Measurements from ENCODE around the gene HPSE. TPM values are rescaled to one million over a fixed set of nuclear protein-coding genes. Genes with fewer than 3 reads are reported as not detected.

The HPSE gene
- total RNA-seq, 1 experiment from 2014 or later, result 2.6 TPM

- Histone ChIP-seq H3K9me3 (ENCODE audit: control insufficient read depth, insufficient read depth, low read depth, low read length) (no peaks in the 10 kb centered on the region), H3K36me3 (ENCODE audit: control insufficient read depth, insufficient read depth, low read length) (no peaks in the 10 kb centered on the region), H3K4me3 (ENCODE audit: low read depth in 2 of 2, low read length in 2 of 2) (no peak overlapping the region), H3K27me3 (ENCODE audit: control insufficient read depth, insufficient read depth, low read length) (no peaks in the 10 kb centered on the region), H3K4me1 (ENCODE audit: control insufficient read depth, insufficient read depth, low read length) (no peaks in the 10 kb centered on the region), H3K27ac (ENCODE audit: low read length) (no peak overlapping the region)
- TF ChIP-seq SIN3A (IDR thresholded peaks at IDR 0.05; ENCODE audit: borderline replicate concordance, insufficient read depth, low read depth, low read length), result no peak
- TF ChIP-seq POLR2AphosphoS5 (IDR thresholded peaks at IDR 0.05; ENCODE audit: low read depth, low read length), result no peak
- TF ChIP-seq CTCF (IDR thresholded peaks at IDR 0.05), result no peak
- no peak for TF ChIP-seq TCF7L2 (IDR thresholded peaks at IDR 0.05; ENCODE audit: low read depth, low read length)
- TF ChIP-seq REST (IDR thresholded peaks at IDR 0.05; ENCODE audit: insufficient read depth in 1 of 2, low read depth in 2 of 2, low read length in 1 of 2), result no peak
- intact Hi-C loops (cut with micrococcal nuclease; ENCODE audit: unreplicated experiment), result no loop called here
- in situ Hi-C loops (cut with HindIII; ENCODE audit: low pct_unique_long_range_greater_than_20kb, low sequenced_read_pairs), result no loop called here
- ChIA-PET POLR2A (interaction anchor here (0.6 kb wide), 1 partner anchor 301 kb away, joined by 6 read pairs; no protein-coding TSS in a partner anchor), CTCF (no interaction called here)
- ATAC-seq (no peak), DNase-seq (ENCODE audit: low read depth, low spot score) (no peak)
- no TSS peak for BruUV-seq (replicated peaks)
These were observed 6.2 kb upstream of the HPSE start for GRCh38 chr4:83340692-83341343.

- Histone ChIP-seq H3K36me3 (ENCODE audit: control insufficient read depth, insufficient read depth, low read length) (no peaks in the 10 kb centered on the region), H3K27ac (ENCODE audit: low read length) (no peak overlapping the region), H3K9me3 (ENCODE audit: control insufficient read depth, insufficient read depth, low read depth, low read length) (no peaks in the 10 kb centered on the region), H3K4me1 (ENCODE audit: control insufficient read depth, insufficient read depth, low read length) (no peaks in the 10 kb centered on the region), H3K27me3 (ENCODE audit: control insufficient read depth, insufficient read depth, low read length) (no peaks in the 10 kb centered on the region), H3K4me3 (ENCODE audit: low read depth in 2 of 2, low read length in 2 of 2) (no peak overlapping the region)
- intact Hi-C loops (cut with micrococcal nuclease; ENCODE audit: unreplicated experiment), result no loop called here
- in situ Hi-C loops (cut with HindIII; ENCODE audit: low pct_unique_long_range_greater_than_20kb, low sequenced_read_pairs), result no loop called here
- TF ChIP-seq TCF7L2 (IDR thresholded peaks at IDR 0.05; ENCODE audit: low read depth, low read length), result no peak
- no peak for TF ChIP-seq POLR2AphosphoS5 (IDR thresholded peaks at IDR 0.05; ENCODE audit: low read depth, low read length)
- no peak for TF ChIP-seq REST (IDR thresholded peaks at IDR 0.05; ENCODE audit: insufficient read depth in 1 of 2, low read depth in 2 of 2, low read length in 1 of 2)
- no peak for TF ChIP-seq CTCF (IDR thresholded peaks at IDR 0.05)
- no peak for TF ChIP-seq SIN3A (IDR thresholded peaks at IDR 0.05; ENCODE audit: borderline replicate concordance, insufficient read depth, low read depth, low read length)
- ATAC-seq (no peak), DNase-seq (ENCODE audit: low read depth, low spot score) (no peak)
- no TSS peak for BruUV-seq (replicated peaks)
- ChIA-PET CTCF (no interaction called here), POLR2A (no interaction called here)
These were observed 4.9 kb upstream of the HPSE start for GRCh38 chr4:83339573-83339972.

Data from Panc1 (cell line).